Occipital lobe (tissue), 2 donors: ENCODE data around the gene DKK3. TPM values are rescaled to one million over a fixed set of nuclear protein-coding genes. Genes with fewer than 3 reads are reported as not detected.

Experiments used
- DNase-seq: peaks from one replicate; lab custom pipeline; 2025; lab: John Stamatoyannopoulos, UW
- total RNA-seq: library from RNA; depleted of rRNA; stranded (reverse); fragments of >200 nt; gene quantifications from one replicate; pipeline ENCODE4 v1.2.3, GENCODE V29; 2014

Gene DKK3
- total RNA-seq, 1 donor from 2014 or later, result 185 TPM

DNA sequence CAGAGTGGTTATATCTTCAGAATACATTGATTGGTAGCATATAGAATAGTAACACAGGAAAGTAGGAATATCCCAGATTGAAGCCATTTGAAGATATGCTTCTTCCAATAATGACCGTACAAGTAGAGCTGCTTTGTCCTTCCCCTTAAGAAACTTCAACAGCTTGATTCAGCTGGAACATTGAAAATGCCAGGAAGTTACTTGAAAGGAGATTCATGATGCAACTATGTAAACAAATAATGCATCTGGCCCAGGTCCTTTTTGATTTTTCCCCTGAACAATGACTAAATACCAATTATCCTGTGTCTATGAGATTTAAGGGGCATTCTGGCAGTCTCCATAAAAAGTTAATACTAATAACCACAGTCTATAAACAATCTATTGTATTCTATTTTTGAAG, 3.0 kb downstream of the DKK3 start:
- no peak for DNase-seq

DNA sequence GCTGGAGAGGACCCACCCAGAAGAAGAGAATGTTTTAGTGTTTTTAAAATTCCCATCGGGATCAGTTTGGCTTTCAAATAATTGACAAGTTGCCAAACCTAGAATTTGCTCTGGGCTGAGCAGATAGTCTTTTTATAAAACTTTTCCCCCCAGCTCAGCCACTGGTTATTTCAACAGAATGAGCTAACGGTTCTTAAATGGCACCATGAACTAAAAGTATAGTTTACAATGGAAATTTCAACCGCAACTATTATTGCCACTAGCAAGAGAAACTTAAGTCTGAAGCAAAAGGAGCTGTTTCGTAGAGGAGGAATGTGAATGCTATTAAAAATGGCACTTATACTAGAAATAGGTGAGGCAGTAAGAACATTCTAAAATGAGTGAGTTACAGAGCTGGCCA, 3.4 kb downstream of the DKK3 start:
- no peak for DNase-seq

DNA sequence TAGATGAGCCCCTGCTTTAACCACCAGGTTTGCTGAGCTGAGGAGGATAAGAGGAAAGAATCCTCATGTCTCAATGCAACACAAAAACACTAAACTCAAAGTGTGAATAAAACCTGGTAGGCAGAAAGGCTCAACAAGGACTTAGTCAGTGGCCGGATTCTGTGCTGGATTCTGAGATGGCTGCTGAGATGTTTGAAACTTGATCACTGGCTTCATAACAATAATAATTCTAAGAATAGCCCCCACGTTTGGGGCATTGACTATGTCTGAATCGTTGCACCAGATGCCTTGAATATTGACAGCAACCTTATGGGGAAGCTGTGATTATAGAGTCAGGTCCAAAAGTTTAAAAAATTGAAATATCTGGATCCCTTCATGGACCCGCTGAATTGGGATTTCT, 4.6 kb downstream of the DKK3 start:
- DNase-seq, result no peak

DNA sequence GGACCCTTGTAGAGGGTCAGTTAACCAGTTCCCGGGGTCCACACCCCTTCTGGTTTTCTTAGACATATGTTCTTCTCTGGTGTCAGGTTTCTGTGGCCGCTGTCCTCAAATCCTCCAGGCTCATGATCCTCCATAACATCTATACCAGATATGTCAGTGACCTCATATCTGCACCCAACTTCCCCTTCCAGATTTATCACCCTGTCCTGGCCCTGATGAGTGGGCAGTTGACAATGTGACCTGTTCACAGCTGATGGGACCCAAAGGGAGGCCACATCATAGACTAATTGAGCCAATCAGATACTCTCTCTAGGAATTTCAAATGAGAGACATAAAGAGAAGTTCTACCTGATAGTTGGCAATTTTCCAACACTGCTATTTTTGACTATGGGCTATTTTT, 5.1 kb downstream of the DKK3 start:
- DNase-seq, result no peak

DNA sequence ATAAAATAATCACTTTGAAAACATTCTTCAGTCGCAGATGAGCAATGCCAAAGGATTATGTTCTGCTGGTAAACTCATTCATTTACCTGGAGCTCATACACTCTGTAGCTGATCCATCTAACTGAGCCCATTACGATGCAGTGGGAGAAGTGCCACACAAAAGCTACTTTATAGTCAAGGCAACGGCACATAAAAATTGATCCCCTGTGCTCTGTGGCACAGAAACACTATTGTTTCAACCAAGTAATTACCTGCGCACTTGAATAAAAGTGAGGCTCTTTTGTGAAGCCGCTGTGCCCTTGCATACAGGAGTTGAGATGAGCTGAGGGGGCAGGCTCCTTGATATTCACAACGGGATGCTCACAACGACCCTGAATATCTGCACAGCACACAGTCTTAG, 7.2 kb downstream of the DKK3 start:
- DNase-seq, result no peak

DNA sequence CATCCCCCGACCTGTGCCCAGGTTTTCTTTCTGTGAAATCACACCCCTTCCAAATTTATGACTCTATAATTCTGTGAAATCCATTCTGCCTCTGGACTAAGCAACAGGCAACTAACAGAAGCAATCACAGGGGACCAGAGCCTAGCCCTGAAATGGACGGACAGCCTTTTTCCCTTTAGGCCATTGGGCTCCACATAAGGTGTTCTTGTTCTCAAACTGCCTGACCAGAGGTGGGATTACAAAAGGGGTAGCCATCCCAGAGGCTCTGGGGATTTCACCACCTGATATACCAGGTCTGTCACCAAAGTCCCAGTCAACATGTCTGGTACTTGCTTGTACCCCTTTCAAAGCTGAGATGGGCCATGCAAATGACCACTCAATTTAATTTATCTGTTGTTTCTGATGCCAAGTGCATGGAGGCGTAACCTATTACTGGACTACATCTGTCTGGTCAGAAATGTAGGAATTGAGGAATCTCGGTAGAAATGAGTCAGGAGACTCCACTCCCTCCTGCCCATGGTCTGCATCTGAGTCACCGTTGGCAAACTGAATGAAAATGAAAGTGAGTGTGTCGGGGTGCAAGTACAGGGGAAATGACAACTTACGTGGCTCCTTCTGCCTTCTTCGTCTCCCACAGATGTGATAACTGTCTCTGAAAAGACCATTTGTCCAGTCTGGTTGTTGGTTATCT, 10.2 kb downstream of the DKK3 start:
- no peak for DNase-seq

DNA sequence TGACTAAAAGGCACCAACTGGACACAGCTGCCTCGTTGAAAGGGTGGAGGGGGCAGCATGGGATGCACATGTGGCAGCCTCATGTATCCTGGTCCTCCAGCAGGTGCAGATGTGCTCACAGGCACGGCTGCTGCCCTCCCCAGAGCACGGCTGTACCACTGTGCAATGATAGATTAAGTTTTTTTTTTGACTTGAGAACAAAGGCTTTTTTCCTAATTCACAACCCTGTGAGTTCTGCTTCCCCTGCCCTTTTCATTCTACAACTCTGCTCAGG, 11.4 kb downstream of the DKK3 start:
- no peak for DNase-seq

DNA sequence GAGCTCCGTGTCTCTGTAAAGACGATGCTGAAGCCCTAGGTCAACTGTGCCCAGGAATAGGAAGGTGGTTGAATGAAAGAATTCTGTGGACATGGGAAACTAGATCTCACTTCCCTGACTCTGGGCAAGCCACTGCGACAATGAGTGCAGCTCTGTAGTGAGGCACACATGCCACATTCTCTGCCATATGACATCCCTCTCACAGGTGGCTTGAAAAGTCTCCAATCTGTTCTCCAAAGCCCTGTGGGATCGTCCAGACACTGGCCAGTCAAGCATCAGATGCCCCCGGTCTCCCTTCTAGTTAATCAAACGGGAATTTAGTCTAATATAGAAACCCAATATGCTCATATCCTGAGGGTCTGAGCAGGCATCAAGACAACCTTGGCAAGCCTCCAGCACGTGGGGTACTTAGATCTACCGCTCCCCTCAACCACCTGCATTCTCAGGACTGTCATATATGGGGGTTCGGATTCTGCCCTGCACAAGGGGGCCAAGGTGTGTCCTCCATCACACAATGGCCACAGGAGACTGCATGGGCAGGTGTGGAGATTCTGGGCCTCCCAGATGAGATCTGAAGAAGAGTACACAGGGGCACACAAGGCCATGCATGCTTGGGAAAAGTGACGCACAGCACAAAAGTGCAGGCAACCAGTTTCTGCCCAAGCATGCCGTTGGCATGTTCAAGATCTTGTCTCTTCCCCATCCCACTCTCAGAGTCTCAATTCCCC, 11.9 kb downstream of the DKK3 start:
- no peak for DNase-seq

DNA sequence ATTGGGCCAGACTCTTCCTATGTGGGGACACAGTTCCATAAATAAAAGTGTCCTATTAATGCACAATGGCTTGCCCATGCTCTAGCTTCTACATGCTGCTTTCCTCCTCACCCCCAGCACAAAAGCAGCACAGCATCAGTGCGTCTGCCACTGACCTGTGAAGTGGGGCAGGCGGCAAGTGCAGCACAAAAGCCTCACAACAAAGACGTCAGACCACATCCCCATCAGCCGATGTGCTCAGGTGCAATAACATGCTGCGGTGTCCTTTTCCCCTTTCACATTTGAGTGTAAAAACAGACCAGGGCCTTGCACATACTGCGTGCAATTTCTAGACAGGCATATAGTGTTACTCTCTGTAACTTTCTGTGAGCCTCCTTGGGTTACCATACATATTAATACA, 12.8 kb downstream of the DKK3 start:
- no peak for DNase-seq

DNA sequence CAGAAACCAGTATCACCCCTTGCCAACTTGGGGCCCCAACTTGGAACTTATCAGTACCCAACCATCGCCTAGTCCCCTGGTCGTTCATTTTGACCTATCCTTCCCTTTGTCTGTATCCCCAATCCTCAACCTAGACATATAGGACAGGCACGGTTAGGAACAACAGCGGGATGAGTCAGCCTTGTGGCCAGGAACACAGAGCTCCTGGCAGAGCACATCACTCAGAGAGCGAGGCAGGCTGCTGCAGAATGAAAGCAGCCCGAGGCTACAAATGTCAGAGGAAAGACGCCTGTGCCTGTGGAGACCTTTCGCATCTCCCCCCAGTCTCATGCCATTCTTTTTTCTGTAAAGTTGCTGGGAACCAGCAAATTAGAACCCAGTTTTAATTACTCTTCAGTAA, 14.6 kb downstream of the DKK3 start:
- DNase-seq, result peak; percentile 78

DNA sequence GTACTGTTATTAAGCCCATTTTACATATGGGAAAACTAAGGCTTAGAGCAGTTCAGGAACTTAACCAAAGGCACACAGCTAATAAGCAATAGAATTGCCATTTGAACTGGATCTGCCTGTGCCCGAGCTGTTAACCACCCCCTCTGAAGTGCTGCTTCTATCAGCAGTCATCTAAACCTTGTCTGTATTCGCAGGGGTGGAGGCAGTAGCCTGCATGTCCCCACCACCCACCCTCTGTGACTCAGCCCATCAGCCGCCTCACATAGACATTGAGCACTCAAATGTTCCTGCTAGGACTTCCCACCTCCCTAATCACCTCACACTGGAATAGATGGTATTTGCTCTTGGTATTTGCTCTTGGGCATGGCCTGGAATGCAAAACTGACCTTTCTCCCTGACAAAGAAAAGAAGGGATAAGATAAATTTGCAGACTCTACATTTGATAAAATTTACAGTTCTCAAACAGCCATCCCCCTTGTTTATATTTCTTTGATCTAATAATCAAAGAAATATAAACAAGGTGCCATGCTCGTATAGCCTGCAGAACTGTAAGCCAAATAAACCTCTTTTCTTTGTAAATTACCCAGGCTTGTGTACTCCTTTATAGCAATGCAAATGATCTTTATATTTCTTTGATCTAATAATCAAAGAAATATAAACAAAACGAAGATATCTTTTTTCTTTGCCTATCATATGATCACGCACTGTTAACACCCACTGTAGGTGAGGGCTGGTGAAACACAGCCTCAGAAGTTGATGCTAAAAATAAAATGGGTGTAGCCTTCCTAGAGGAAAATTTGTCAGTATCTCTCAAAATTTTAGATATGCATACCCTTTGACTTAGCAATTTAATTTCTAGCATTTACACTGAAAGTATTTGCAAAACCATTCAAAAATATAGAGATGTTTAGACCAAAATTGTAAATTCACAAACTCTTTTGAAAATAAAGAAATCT, 15.9 kb downstream of the DKK3 start:
- DNase-seq, result peak; percentile 50

DNA sequence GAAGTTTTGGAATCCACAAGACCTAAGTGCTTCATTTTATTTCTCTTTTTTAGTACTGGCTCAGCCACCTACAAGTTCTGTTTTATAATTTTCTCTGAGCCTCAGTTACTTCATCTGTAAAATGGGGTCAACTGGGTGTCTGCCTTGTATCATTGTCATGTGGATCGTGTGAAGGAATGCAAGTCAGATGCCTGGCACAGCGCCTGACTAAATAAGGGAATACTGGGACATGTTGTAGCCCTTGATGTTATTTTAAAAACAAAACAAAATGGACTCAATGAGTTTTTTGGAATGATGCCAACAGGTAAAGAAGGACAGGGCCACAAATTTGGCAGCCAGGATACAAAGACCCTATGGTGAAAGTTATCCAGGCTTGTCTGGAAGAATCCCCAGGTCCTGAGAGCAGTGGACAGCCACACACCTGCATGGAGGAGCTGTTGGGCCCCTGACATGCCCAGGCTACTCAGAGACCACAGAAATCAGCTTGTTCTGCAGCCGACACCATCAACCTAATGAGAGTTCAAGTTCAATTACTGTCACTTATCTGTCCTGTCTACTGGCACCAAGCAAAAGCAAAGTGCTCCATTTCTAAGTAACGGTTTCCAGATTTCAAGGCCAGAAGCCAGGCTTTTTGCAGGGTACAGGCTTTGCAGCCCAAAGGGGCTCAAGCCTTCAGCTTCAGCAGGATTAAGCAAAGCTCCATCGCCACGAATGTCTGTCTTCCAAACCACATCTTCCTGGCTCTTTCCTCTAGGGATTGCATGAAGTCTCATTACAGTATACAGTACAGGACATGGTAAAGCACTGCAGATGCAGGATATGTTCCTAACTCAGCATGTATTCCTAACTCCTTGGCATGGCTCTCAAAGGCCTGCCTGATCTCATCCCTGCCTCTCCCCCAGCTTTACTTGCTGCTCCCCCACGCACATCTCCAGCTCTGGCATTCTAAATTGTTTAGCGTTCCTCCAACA, 18.4 kb downstream of the DKK3 start:
- peak; percentile 36 for DNase-seq

DNA sequence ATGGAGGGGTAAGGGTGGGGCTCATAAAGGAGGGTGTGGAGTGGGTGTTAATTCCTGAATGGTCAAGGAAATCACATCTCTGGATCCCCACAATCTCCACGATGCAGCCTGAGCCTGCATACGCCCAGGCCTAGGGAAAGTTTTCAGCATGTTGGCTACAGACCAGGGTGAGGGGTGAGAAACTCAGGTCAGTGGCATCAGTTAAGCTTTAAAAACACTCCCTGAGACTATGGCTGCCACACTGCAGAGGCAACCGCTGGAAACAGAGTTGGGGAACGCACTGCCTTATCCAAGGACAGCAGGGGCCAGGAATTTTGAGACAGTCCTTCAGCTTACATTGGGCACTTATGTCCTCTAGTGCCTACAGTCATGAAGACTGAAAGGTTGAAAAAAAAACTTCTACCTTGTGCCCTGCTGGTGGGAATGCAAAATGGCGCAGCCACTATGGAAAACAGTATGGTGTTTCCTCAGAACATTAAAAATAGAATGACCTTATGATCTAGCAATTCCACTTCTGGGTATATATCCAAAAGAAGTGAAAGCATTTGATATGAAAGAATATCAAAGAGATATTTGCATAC, 19.7 kb downstream of the DKK3 start:
- DNase-seq, result no peak

DNA sequence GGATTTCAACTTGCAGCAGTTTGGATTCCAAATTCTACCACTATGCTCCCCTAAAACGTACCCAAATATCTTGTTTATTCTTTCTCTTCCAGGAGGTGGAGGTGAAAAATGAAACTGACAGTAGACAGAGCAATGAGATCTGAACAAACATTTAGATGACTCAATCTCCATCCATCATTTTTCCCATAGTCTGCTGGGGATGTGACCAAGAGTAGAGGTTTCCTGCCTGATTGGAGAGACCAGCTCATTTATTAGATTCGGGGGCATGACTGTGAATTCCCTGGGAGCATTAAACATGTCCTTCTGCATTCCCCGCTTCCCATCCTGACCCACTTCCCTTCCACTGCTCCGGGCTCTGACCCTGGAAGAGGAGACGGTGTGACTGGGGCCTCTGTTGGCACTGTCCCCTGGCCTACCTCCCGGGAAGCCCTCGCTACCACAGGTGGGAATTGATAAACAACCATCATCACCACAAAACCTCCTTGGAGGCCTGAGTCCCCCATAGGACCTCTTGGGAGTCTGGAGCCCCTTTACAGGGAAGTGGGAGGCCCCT, 20.3 kb downstream of the DKK3 start:
- no peak for DNase-seq

DNA sequence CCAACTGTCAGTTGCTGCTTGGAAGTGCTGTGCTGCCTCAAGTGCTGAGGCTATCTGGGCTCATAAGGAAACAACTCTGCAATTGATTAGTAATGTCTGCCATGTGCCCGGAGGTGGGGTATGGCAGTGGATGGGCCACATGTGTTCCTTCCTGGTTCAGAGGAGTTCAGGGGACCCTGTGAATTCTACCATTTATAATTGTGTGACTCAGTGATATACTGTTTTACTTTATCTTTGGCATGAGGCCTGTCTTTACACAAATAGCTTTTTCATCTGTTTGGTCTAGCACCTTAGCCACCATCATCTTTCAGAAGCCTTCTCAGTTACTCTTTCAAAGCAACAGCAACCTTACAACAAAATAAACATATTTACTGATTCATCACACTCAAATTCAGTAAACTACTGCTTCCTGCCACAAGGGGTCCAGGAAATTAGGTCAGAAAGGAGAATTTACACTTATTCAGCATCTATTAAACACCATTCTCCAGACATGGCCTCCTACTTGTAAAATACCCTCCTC, 20.9 kb downstream of the DKK3 start:
- DNase-seq, result no peak

DNA sequence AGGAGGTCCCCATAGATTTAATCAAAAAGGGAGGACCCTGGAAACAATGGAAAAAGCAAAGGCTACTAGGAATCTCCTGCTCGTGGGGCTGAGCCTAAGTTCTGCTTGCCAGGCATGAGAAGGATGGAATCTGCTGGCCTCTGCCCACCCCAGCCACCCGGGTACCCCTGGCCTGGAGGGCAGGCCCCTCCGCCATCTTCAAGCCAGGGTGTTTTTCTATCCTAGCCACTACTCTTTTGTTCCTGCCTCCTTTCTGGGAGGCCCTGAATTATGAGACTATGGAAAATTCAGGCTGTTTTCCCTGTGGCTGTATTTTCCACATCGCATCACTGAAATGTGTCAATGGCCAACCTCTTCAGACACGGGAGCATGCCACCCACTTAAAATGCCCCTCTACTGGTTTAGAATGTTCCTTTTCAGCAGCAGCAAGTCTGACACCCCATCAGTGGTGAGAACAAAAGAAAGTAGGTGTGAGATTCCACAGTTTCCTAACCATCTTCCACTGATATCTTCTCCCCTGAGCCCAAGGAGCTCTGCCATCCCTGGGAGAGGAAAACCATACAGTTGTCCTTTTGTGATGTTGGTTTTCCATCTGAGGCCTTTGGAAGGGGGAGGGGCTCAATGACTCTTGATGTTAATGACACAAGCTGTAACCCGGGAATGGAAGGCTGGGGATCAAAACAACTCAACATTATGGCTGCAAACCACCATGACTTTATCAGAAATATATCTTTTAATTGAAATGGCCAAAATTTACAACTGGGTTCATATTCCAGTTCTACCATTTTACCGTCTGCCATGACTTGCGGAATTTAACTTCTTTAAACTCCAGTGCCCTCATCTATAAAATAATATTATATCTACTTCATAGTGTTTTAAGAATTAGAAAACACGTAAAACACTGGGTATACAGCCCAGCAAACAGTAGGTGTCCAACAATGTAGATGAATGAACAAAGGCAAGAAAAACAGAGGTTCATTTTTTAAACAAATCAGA, 22.2 kb downstream of the DKK3 start:
- DNase-seq, result no peak

DNA sequence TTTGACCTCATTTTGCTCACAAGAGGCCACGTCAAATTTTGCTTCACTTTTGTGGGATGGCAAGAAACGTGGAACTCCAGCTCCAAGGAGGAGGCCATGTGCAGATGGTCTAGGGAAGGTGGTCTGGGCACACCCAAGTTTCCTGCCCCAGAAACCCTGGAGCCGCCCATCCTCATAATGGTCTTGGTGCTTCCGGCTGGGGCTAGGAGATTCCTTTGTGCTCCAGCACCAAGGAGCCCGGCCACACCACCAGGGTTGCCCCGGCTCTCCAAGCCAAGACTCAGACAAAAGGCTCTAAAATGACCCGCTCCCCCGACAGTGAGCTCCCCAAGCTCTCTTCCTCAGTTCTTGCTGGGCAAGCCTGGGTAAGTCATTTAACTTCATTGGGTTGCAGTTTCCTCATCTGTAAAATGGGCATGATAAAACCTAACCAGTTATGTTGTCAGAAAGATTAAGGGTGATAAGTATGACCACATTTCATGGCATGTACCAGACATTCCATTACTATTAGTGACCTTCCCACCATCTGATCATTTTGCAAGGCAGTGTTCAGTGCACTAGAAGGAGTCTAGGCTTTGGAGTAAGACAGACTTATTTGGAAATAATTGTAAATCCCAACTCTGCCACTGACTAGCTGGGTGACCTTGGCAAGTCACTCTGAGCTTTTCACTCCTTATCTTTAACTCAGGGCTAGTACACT, 23.3 kb downstream of the DKK3 start:
- DNase-seq, result no peak

DNA sequence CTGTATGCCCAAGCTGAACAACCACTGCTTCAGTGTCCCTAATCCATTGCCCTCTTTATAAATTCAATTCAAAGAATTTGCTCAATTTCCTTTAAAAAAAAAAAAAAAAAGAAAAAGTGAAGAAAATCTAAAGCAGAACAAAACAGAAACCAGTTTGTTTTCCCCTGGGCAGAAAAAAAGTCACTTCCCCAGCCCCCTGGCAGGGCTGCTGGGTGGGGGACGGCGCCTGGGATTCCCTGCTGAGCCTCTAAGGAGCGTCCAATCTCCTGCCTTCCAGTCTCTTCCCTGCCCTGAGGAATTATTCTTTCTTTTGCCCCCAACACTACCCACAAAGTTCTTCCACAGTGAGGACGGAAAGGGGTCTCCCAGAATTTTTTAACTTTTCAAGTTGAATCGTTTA, 23.9 kb downstream of the DKK3 start:
- DNase-seq, result no peak
